ENCODE data around the gene SKAP1.

DNA sequence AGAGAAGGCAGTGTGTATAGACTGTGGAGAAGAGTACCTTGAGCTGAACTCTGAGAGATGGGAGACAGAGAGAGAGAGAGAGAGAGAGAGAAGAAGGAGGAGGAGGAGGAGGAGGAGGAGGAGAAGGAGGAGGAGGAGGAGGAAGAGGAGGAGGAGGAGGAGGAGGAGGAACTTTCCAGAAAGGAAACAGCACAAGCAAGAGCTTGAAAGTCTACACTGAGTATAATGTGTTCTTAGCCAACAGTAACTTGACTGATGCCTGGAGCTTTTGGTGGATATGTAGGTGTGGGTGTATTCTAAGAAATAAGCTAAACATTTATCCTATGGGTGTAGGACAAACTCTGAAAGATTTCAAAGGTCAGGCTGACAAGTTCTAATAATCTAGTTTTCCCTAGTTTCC lies 206.1 kb downstream of the SKAP1 start:
- TF ChIP-seq CTCF (IDR thresholded peaks at IDR 0.05; ENCODE audit: insufficient read depth, low read length), result no peak
- TF ChIP-seq POLR2AphosphoS5 (IDR thresholded peaks at IDR 0.05; ENCODE audit: low read depth), result no peak
- TF ChIP-seq REST (IDR thresholded peaks at IDR 0.05; ENCODE audit: insufficient replicate concordance, low read depth), result no peak
- no peak for TF ChIP-seq GABPA (IDR thresholded peaks at IDR 0.05; ENCODE audit: low read depth)
- TF ChIP-seq SPI1 (IDR thresholded peaks at IDR 0.05; ENCODE audit: borderline replicate concordance, low read depth), result no peak

Measured in HL-60 (cell line).